GM19438 (cell line): ENCODE results near the gene NFIA.
"Not testable (repeated sequence)": the region's sequence is repeated elsewhere in the genome, so short reads cannot be mapped to it uniquely, and the experiment has no call there.

Experiments used
- ATAC-seq: cut with Tn5 transposase; IDR thresholded peaks from one replicate; pipeline ENCODE4 v1.9.1; 2021; ENCODE audit warnings: low read depth; ENCODE audit not compliant: unreplicated experiment

Gene NFIA

DNA sequence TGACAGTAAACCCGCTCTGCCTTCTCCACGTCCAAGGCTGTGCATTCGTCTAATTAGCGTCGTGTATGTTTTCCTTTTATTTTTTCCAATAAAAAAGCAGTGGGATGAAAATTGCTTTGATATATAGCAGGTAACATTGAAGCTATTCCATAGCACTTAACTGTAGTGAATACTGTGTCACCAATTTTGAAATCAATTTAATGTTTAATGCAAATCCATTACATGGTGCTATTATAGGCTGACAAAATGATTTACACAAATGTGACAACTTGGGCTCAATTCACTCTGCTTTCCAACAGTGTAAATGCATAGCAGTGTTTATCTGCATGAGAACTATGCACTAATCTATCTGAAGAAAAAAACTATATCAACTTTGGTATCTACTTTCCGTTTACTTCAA is 377.8 kb downstream of the NFIA start:
- ATAC-seq: no peak

DNA sequence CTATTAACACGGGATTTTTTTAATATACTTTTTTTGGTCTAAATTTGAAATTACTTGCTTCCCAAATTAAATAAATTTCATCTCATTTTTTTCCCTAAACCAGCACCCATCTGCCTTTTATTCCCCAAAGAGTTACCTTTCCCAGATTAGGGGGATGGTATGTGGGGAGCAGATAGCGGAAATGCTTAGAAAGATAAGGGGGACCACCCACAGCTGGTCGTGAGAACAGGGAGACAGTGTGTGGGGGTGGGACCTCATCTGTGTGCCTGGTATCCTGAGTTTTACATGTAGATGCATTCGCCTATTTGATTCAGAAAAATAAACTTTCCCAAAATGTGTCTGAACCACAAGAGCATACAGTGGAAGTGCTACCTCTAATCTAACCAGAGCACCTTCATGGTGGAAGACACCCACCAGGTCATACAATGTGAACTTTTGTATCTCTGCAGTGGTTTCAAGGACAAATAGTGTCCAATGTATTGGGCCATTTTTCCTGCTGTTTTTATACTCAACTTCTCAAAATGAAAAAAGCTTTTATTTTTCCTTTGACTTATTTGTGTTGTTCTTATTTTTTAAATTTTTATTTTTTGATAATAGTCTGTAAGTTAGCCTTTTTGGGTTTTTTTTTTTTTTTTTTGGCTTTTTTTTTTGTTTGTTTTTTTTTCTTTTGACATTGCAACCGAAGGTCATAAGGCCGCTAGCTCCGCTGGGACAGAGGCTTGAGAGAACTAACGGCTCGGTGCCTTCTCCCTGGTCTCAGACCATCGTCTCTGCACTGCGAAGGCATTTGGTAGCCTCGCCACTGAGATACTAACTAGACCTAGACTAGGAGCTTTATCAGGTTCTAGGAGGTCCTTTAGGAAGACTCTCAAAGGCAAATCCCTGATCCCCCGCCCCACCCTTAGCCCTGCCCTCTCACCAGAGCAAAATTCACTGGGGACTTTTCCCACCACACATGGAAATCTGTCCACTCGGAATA is 379.3 kb downstream of the NFIA start:
- no peak for ATAC-seq

- ATAC-seq: no peak
Observed at GRCh38 chr1:61462628-61463027, 380.3 kb downstream of the NFIA start.

DNA sequence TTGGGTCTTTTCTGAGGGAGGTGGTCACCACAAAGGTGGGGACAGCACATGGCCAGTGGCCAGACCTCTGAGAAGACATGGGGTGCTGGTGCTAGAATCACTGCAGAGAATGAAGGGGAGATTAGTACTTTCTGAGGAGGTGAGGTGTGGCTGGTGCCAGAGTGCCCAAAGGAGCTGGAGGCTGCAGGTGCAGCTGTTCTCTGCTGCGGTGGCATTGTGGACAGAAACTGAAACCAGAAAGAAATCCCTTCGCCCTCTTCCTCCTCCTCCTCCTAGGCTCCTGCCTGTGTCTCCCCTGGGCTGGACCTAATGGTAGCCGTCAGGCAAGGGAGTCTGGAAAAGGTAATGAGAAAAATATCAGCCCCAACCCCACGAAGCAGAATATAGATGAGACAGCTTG is 380.9 kb downstream of the NFIA start:
- no peak for ATAC-seq

DNA sequence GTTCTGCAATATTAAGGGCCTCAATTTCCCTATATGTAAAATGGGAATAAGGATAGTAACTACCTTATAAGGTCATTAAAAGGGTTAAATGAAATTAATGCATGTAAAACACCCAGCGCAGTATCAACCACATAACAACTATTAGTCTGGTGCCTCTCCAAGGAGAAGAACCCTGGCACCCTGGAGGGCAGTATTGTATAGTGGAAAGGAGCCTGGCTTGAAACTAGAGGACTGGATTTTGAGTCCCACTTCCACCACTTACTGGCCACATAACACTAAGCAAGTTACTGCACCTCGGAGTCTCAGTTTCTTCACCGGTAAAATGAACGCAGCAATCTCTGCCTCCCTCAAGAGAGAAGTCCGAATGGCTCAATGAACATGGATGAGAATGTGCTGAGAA is 385.5 kb downstream of the NFIA start:
- not testable (repeated sequence) for ATAC-seq

GRCh38 chr1:61469365-61469764 is 387.0 kb downstream of the NFIA start:
- no peak for ATAC-seq

GRCh38 chr1:61472876-61473275 is 390.5 kb downstream of the NFIA start:
- no peak for ATAC-seq

DNA sequence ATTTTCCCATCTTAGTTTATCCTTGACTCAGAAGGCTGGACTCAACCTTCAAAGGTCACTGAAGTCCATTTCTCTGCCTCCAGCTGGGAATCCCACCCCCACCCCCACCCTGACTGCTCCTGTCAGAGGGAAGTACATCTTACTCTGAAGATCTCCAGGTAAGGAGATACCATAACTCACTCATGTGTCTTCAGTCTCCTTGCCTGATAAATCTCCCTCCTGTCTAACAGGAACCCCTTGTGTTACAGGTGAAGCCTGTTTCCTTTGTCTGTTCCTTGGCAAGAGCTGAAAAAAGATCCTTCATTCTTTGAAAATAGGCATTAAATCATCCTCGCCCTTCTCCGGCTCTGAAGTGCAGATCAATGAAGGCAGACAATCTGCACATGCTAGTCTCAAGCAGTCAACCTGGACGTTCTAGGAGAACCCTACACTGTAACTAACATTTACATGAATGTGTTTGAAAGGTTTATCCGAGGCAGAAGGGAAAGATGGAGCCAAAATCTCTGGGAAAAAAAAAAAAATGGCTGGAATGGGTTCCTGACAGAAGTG is 392.0 kb downstream of the NFIA start:
- ATAC-seq: no peak

- no peak for ATAC-seq
Observed at GRCh38 chr1:61474963-61475362, 392.6 kb downstream of the NFIA start.

- ATAC-seq: no peak
Observed at GRCh38 chr1:61477301-61477700, 394.9 kb downstream of the NFIA start.

DNA sequence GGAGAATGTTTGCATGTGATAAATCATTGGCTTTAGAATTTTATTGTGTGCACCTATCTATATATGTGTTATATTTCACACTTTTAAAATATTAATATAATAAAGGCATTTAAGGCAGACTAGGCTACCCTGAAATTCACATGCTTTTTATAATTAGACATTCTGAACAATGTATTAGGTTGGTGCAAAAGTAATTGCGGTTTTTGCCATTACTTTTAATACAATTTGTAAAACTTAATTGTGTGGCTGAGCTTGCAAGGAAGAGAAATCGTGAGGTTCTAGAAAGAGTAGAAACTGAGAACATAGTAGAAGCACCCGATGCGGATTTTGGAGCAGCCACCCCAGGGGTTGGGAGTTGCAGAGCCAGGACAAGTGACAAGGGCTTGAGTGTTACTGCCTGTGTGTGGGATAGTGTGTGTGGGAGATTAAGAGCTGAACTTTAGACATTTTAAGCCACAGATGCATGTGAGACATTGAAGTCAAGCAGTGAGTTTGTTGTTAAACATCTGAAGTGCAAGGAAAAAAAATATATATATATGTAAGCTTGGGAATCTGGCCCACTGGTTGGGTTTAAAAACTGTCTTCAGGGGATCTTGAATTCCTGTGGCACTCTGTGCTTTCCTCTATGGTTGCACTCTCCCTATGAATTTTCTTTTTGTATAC is 398.0 kb downstream of the NFIA start:
- ATAC-seq: no peak

- ATAC-seq: no peak
Observed at GRCh38 chr1:61481315-61481715, 399.0 kb downstream of the NFIA start.

GRCh38 chr1:61482170-61482734 is 399.9 kb downstream of the NFIA start:
- ATAC-seq: no peak

GRCh38 chr1:61486783-61487536 is 404.6 kb downstream of the NFIA start:
- ATAC-seq: no peak

DNA sequence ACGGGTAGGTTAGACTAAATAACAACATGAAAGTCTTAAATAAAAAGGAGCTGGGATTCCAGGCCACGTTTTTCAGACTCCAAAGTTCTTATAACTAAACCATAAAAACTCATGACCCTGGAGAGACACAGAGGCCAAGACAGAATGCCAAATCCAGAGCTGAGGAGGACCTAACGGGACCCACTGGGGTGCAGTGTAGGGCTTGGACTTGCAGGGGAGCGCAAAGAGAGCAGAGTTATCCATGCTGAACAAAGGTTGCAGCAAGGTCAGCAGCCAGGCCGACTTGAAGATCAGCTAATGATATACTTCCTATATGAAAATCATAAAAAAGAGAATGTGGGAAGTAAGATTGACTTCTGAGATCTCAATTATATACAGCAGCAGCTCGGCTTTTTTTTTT is 405.4 kb downstream of the NFIA start:
- ATAC-seq: no peak

DNA sequence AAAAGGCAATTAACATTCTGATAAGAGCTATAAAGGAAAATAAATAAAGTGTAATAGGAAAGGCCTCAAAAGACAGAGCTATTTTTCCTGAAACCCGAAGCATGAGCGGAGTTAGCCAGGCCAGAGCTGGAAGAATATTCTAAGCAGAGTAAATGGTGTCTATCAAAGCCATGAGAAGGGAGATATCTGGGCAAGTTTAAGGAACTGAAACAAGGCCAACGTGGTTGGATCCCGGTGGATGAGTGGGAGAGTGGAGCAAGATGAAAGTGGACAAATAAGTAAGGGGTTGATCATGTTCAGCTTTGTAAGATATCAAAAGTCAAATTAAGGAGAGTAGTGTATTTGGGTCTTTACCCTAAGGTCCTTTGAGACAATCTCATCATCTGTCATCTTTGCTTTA is 408.6 kb downstream of the NFIA start:
- ATAC-seq: no peak

DNA sequence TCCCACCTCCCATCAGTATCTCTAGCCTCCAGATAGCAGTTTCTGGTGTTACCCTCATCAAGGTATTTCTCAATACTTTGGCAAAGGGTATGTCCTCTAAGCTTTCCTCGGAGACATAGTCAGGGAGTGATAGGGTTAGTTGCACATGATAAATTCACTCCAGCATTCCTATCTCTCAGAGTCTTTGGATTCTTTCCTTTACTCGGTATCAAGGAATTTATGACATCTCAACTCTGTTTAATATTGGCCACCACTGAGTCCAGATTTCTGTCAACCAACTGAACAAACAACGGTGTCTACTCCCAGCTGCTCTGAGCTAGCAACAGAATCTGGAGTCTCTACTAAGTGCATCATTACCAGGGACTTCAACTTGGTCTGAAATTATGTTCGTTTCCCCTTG is 409.1 kb downstream of the NFIA start:
- ATAC-seq: no peak

DNA sequence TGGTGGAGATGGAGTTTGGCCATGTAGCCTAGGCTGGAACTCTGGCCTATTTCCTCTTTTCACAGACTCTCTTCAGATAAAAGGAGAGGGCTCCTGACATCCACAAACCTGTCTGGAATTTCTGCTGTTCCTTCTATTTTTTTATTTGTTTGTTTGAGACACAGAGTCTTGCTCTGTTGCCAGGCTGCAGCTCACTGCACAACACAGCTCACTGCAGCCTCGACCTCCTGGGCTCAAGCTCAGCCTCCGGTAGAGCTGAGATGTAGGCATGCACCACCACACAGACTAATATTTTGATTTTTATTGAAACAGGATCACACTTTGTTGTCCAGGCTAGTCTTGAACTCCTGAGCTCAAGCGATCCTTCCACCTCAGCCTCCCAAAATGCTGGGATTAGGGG is 411.6 kb downstream of the NFIA start:
- no peak for ATAC-seq

DNA sequence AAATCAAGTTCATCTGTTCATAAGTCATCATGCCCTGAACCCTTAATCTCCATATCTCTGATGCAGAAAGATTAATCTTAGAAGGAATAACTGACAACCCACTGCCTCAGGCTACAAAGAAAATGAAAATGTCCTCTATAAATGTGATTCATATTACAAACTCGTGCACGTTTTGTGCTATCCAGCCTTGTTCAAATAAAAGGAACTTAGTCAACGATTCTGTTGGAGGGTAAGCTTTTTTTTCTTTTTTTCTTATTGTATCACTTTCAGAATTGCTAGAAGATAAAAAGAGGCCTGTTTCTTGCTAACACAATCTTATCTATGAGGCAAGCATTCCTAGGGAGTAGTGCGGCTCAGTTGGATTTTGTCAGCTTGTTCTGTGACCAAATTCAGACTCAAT is 414.1 kb downstream of the NFIA start:
- no peak for ATAC-seq

DNA sequence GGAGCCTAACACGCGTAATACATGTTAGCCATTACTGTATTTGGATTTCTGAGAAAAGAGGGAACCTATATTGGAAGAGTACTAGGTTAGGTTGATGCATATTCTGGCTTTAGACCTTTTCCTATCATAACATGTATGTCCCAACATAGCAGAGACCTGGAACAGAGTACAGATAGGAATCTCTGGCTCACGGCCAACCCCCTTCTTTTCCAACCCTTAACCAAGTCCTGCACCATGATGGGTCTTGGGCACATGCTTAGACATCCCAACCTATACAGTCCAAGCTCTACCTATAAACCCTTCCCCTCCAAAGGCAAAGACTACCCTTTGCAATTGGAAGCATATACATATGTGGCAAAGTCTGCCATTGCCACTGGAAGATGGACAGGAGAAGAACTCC is 414.7 kb downstream of the NFIA start:
- no peak for ATAC-seq

DNA sequence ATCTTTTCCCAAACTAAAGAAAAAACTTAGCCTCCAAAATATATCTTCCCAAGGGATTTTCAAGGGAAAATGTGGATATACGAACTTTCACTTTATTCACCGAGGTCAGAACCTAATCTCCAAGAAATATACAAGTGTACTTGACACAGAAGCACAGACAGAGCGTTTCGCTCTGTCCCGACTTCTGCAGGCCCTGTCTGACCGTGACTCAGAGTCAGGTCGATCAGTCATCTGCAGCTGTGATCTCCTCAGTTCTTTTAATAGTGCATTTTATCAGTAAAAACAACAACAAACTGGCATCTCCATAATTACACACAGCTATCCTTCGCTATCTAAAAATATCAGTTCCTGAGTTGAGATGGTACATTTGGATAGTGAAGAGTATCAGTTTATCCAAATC is 416.0 kb downstream of the NFIA start:
- no peak for ATAC-seq
